Measurements from ENCODE around the gene NPR2.

- no peak for TF ChIP-seq CTCF (IDR thresholded peaks at IDR 0.05 in 2 of 3, conservative IDR thresholded peaks at IDR 0.05 in 1 of 3; ENCODE audit: borderline replicate concordance in 1 of 3, insufficient read depth in 1 of 3, low read depth in 2 of 3, low read length in 2 of 3)
- no peak for TF ChIP-seq ZBTB33 (IDR thresholded peaks at IDR 0.05; ENCODE audit: extremely low read depth, insufficient replicate concordance, low read length)
- no peak for TF ChIP-seq EZH2 (IDR thresholded peaks at IDR 0.05)
- no peak for TF ChIP-seq RAD21 (IDR thresholded peaks at IDR 0.05; ENCODE audit: low read depth)
- TF ChIP-seq POLR2A (IDR thresholded peaks at IDR 0.05; ENCODE audit: borderline replicate concordance, extremely low read depth, insufficient read depth, insufficient read length): no peak
- no peak for TF ChIP-seq REST (IDR thresholded peaks at IDR 0.05; ENCODE audit: low read depth)
- no peak for TF ChIP-seq SIN3A (IDR thresholded peaks at IDR 0.05; ENCODE audit: low read depth)
- no peak for TF ChIP-seq ZNF274 (IDR thresholded peaks at IDR 0.05; ENCODE audit: low read depth, low read length)
- no peak for TF ChIP-seq ATF3 (IDR thresholded peaks at IDR 0.05)
Measured at GRCh38 chr9:35754264-35754663, 37.1 kb upstream of the NPR2 start, which contains the start of gene MSMP.
